GM19452 (cell line): ENCODE data around the gene KRTAP10-6.
"Not testable (repeated sequence)": the region's sequence is repeated elsewhere in the genome, so short reads cannot be mapped to it uniquely, and the experiment has no call there.

ENCODE experiments used
- ATAC-seq: cut with Tn5 transposase; IDR thresholded peaks from one replicate; pipeline ENCODE4 v1.9.1; 2021; ENCODE audit not compliant: unreplicated experiment

Gene KRTAP10-6

GRCh38 chr21:44600118-44600978 is 8.0 kb upstream of the KRTAP10-6 start, which contains the start of gene KRTAP10-7:
KRTAP10-7 (plus strand) TSS chr21:44600597; CDS start chr21:44600622, 25 bp downstream.
- ATAC-seq, result not testable (repeated sequence)

GRCh38 chr21:44599264-44600029 is 7.1 kb upstream of the KRTAP10-6 start:
- ATAC-seq, result no peak

- ATAC-seq, result no peak
Measured at GRCh38 chr21:44598061-44598460, 5.8 kb upstream of the KRTAP10-6 start.

GRCh38 chr21:44596068-44596725 is 3.9 kb upstream of the KRTAP10-6 start:
- ATAC-seq, result no peak

GRCh38 chr21:44595524-44595923 is 3.2 kb upstream of the KRTAP10-6 start:
- ATAC-seq, result no peak

GRCh38 chr21:44594406-44594916 is 2.2 kb upstream of the KRTAP10-6 start:
- no peak for ATAC-seq

GRCh38 chr21:44593598-44594405 is 1.5 kb upstream of the KRTAP10-6 start:
- ATAC-seq, result no peak

- not testable (repeated sequence) for ATAC-seq
Measured at GRCh38 chr21:44591801-44592130, 539 bp downstream of the KRTAP10-6 start.

- not testable (repeated sequence) for ATAC-seq
Measured at GRCh38 chr21:44590897-44591800, 1.2 kb downstream of the KRTAP10-6 start.

- ATAC-seq, result no peak
Measured at GRCh38 chr21:44590311-44590721, 2.0 kb downstream of the KRTAP10-6 start.

GRCh38 chr21:44589586-44590305 is 2.6 kb downstream of the KRTAP10-6 start:
- ATAC-seq, result no peak

- ATAC-seq, result no peak
Measured at GRCh38 chr21:44589094-44589493, 3.2 kb downstream of the KRTAP10-6 start.

- no peak for ATAC-seq
Measured at GRCh38 chr21:44585892-44586291, 6.4 kb downstream of the KRTAP10-6 start.

- no peak for ATAC-seq
Measured at GRCh38 chr21:44583800-44584147, 8.5 kb downstream of the KRTAP10-6 start.

- ATAC-seq, result no peak
Measured at GRCh38 chr21:44583089-44583799, 9.1 kb downstream of the KRTAP10-6 start.

- ATAC-seq, result no peak
Measured at GRCh38 chr21:44582055-44582454, 10.2 kb downstream of the KRTAP10-6 start.

GRCh38 chr21:44581158-44581557 is 11.1 kb downstream of the KRTAP10-6 start:
- ATAC-seq, result no peak

GRCh38 chr21:44580231-44580821 is 12.0 kb downstream of the KRTAP10-6 start, which contains the start of gene KRTAP10-5:
KRTAP10-5 (minus strand) TSS chr21:44580604; CDS start chr21:44580578, 26 bp downstream.
- not testable (repeated sequence) for ATAC-seq
